Choroid plexus epithelial cell (primary cell): Measurements from ENCODE around the gene MGAT4B.

Source experiments
- DNase-seq: peaks from one replicate; pipeline ENCODE4 v3.0.0-alpha.2; 2010; ENCODE audit warnings: low read depth
- H3K4me3 ChIP-seq: 2 replicates; pipeline ENCODE4 v1.5.1; 2011; ENCODE audit warnings: low read depth, mild to moderate bottlenecking, control low read depth, low read length, moderate library complexity
- CTCF ChIP-seq: conservative IDR thresholded peaks from 2 replicates; pipeline ENCODE4 v1.5.1; 2011; ENCODE audit warnings: low read depth, mild to moderate bottlenecking, control low read depth, inconsistent platforms, low read length, moderate library complexity

MGAT4B gene

GRCh38 chr5:179768326-179769085, 38.2 kb downstream of the MGAT4B start:
- H3K4me3 ChIP-seq, result no peak overlapping the region
- DNase-seq, result no peak
- TF ChIP-seq CTCF, result peak; percentile 40

- DNase-seq, result no peak
- TF ChIP-seq CTCF, result no peak
- H3K4me3 ChIP-seq, result no peak overlapping the region
Observed at GRCh38 chr5:179767496-179768100, 39.1 kb downstream of the MGAT4B start.

- H3K4me3 ChIP-seq, result no peak overlapping the region
- no peak for DNase-seq
- TF ChIP-seq CTCF, result no peak
Observed at GRCh38 chr5:179766726-179767455, 39.8 kb downstream of the MGAT4B start.

GRCh38 chr5:179766021-179766725, 40.5 kb downstream of the MGAT4B start:
- no peak for TF ChIP-seq CTCF
- peak; percentile 66 for DNase-seq

GRCh38 chr5:179765400-179765799, 41.3 kb downstream of the MGAT4B start:
- DNase-seq, result peak; percentile 89
- no peak overlapping the region for H3K4me3 ChIP-seq
- no peak for TF ChIP-seq CTCF

More at GRCh38 chr5:179766021-179766725, 40.5 kb downstream of the MGAT4B start:
- no peak overlapping the region for H3K4me3 ChIP-seq

GRCh38 chr5:179764056-179764455, 42.6 kb downstream of the MGAT4B start:
- H3K4me3 ChIP-seq, result no peak overlapping the region
- DNase-seq, result no peak
- TF ChIP-seq CTCF, result no peak
